Measurements from ENCODE around the gene TMEM214.

DNA sequence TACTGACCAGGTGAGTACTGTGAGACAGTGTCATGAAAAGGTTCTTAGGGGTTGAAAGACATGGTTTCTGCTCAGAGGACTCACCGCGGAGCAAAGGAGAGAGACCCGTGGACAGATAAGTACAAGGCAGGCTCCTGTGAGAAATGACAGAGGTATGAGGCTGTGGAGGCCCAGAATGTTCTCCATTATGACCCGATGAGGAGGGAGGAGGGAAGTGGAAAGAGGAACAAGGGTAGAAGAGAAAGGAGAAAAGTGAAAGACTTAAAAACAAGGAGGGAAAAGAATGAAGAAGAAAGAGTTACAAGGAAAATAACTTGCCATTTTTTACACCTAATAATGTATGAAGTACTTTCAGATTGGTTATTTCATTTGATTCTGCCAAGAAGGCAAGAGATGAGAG is 32.5 kb upstream of the TMEM214 start:
- TF ChIP-seq, protein P1, sequence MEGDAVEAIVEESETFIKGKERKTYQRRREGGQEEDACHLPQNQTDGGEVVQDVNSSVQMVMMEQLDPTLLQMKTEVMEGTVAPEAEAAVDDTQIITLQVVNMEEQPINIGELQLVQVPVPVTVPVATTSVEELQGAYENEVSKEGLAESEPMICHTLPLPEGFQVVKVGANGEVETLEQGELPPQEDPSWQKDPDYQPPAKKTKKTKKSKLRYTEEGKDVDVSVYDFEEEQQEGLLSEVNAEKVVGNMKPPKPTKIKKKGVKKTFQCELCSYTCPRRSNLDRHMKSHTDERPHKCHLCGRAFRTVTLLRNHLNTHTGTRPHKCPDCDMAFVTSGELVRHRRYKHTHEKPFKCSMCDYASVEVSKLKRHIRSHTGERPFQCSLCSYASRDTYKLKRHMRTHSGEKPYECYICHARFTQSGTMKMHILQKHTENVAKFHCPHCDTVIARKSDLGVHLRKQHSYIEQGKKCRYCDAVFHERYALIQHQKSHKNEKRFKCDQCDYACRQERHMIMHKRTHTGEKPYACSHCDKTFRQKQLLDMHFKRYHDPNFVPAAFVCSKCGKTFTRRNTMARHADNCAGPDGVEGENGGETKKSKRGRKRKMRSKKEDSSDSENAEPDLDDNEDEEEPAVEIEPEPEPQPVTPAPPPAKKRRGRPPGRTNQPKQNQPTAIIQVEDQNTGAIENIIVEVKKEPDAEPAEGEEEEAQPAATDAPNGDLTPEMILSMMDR (optimal IDR thresholded peaks at IDR 0.05 in 1 of 3, IDR thresholded peaks at IDR 0.05 in 1 of 3, conservative IDR thresholded peaks at IDR 0.05 in 1 of 3; ENCODE audit: extremely low read depth in 1 of 3, insufficient read depth in 2 of 3, low read length in 3 of 3), result no peak
- TF ChIP-seq EZH2 (IDR thresholded peaks at IDR 0.05; ENCODE audit: low read length), result no peak
